Frontal cortex (tissue), 4 donors: ENCODE data around the gene USP21. TPM values are rescaled to one million over a fixed set of nuclear protein-coding genes. Genes with fewer than 3 reads are reported as not detected.
A peak's percentile ranks its signal among the peaks of the same experiment; 100 is the strongest.

ENCODE experiments used
- DNase-seq, 2 donors: peaks; one replicate each; pipeline ENCODE4 v3.0.0; 2012; ENCODE audit warnings: low spot score in 2 of 2
- FAIRE-seq: peaks from 2 replicates; lab custom pipeline; 2012; peaks lifted over from hg19 to GRCh38; lab: Jason Lieb, UNC
- small RNA-seq: library from RNA; depleted of rRNA; stranded (forward); fragments of <200 nt; gene quantifications from one replicate; pipeline ENCODE3, GENCODE V24; 2014
- total RNA-seq: library from RNA; depleted of rRNA; stranded (reverse); fragments of >200 nt; gene quantifications from one replicate; pipeline ENCODE4 v1.2.3, GENCODE V29; 2014
- donor health status: control.
- donor health status: control.
- donor health status: control.

USP21 gene
- total RNA-seq, 1 donor from 2014 or later = 8.2 TPM

DNA sequence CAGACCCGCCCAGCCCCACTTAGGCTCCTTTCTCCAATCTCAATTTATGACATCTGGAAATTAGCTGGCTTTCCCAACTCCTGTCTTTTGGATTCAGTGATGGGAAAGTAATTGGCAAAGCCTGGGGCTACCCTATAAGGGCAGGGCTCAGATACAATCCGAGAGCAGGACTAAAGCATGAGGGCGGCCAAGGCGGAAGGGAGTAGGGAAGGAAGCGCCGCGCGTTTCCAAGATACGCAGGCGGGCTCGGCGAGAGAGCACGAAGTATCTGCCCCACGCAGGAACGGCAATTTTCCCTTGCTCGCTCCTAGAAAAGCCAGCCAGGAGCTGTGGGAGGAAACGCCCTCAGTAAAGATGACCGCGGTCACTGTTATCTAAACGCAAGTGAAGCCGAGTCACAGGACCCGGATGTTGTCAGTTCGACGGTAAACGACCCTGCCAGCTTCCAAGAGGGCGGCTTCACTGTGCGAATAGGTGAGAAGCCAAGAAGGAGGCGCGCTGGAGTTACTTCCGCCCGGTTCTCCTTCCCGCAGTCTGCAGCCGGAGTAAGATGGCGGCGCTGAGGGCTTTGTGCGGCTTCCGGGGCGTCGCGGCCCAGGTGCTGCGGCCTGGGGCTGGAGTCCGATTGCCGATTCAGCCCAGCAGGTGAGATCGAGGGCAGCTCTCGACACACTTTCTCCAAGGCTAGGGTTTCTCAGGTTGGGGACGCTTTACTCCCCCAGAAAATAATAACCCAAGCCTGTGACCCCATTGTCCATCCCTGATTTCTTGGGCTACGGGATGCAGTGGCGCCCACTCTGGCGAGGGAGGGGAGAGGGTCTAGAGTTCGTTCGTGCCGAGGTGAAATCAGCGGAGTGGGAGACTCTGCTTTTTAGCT lies 42.8 kb downstream of the USP21 start, which contains the start of gene NDUFS2:
TSS of gene NDUFS2 (plus strand) at position 532 of the 877 bp plus-strand sequence. CDS start at position 551, 19 bp downstream.
- DNase-seq (peak; percentile 80 to 90), FAIRE-seq (peak; percentile 39)

GRCh38 chr1:161206411-161207140 lies 47.3 kb downstream of the USP21 start:
- FAIRE-seq (no peak), DNase-seq (no peak)

DNA sequence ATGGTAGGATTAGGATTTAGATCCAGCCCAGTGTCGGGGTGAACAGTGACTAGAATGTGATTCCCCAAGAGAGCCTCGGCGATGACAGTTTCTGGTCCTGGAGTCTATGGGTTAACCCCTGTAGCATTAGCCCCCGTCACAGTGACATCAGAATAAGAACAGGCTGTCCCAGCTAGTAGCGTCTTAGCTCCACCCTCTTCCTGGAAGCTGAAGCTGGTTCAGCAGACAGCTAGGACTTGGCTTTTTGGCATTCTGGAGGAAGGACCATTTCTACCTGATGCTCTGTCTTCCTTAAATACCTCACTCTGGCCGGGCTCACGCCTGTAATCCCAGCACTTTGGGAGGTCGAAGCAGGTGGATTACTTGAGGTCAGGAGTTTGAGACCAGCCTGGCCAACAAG lies 47.9 kb downstream of the USP21 start:
- FAIRE-seq = no peak
- no peak for DNase-seq

DNA sequence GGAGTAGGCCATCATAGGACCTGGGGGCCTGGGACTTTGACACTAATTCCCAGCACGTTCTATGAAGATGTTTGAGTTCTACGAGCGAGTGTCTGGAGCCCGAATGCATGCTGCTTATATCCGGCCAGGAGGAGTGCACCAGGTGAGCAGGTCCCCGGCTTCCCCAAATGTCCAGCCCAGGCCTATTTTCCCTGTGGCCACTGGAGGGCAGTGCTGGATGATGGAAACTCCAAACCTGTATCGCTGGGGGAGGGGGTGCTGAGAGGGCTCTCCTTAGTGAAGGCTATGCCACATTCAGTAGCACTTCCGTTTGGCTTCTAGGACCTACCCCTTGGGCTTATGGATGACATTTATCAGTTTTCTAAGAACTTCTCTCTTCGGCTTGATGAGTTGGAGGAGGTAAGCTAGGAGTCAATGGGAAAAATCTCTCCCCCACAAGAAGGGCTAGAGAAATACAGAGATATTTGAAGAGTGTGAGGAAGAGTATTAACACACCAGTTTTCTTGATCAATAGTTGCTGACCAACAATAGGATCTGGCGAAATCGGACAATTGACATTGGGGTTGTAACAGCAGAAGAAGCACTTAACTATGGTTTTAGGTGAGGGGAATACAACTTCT lies 50.6 kb downstream of the USP21 start:
- FAIRE-seq (no peak), DNase-seq (peak in 1 of 2 donors; percentile 73)

DNA sequence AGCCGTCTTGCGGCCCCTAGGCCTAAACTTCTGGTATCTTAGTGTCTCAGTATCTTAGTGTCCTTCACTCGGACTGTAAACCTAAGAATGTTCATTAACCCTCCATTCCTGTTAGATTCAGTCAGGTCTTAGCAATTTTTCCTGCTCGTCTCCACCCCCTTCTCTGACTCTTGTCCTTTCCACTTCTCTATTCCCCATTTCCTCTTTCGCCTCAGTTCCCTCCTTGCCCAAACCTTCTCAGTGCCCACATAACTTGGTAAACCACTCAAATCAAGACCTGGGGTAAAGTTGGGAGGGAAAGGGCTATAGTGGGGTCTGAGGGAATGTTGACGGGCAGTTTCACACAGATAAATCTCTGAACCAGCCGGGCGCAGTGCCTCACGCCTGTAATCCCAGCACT lies 55.1 kb downstream of the USP21 start:
- DNase-seq (no peak), FAIRE-seq (no peak)

- DNase-seq (no peak), FAIRE-seq (no peak)
Observed at GRCh38 chr1:161215076-161215475, 55.8 kb downstream of the USP21 start, which contains the start of gene FCER1G. TSS of gene FCER1G (plus strand) at chr1:161215295. CDS start at chr1:161215322, 27 bp downstream.

Small RNA genes lying within 50 kb of the gene (small RNA-seq; reads per million reads assigned to genes)
- not detected for gene RF01225

Other genes with a start within 250 kb of the USP21 start
- gene ITLN2, start 204.7 kb upstream of the USP21 start, total RNA-seq = not detected
- gene F11R, start 138.3 kb upstream of the USP21 start, total RNA-seq = 9.4 TPM
- 32.6 TPM for gene TSTD1, start 120.5 kb upstream of the USP21 start, total RNA-seq
- 186 TPM for gene USF1, start 113.5 kb upstream of the USP21 start, total RNA-seq
- gene ARHGAP30, start 89.6 kb upstream of the USP21 start, total RNA-seq = 0.82 TPM
- not detected for gene NECTIN4, start 69.9 kb upstream of the USP21 start, total RNA-seq
- gene KLHDC9, start 61.1 kb upstream of the USP21 start, total RNA-seq = 4.5 TPM
- 53.8 TPM for gene PFDN2, start 41.5 kb upstream of the USP21 start, total RNA-seq
- 14.7 TPM for gene NIT1, start 41.4 kb upstream of the USP21 start, total RNA-seq
- gene DEDD, start 26.8 kb upstream of the USP21 start, total RNA-seq = 21.6 TPM
- 138 TPM for gene UFC1, start 5.5 kb upstream of the USP21 start, total RNA-seq
- 26.5 TPM for gene PPOX, start 6.9 kb downstream of the USP21 start, total RNA-seq
- gene B4GALT3, start 18.0 kb downstream of the USP21 start, total RNA-seq = 16.3 TPM
- 0.41 TPM for gene ADAMTS4, start 39.6 kb downstream of the USP21 start, total RNA-seq
- 143 TPM for gene NDUFS2, start 42.9 kb downstream of the USP21 start, total RNA-seq
- gene FCER1G, start 55.8 kb downstream of the USP21 start, total RNA-seq = 2.0 TPM
- not detected for gene APOA2, start 64.1 kb downstream of the USP21 start, total RNA-seq
- gene TOMM40L, start 66.6 kb downstream of the USP21 start, total RNA-seq = 22.4 TPM
- gene NR1I3, start 78.7 kb downstream of the USP21 start, total RNA-seq = not detected
- gene PCP4L1, start 99.2 kb downstream of the USP21 start, total RNA-seq = 6.9 TPM
- 1.6 TPM for gene MPZ, start 150.5 kb downstream of the USP21 start, total RNA-seq
- 14.7 TPM for gene SDHC, start 154.9 kb downstream of the USP21 start, total RNA-seq
- not detected for gene CFAP126, start 208.4 kb downstream of the USP21 start, total RNA-seq